Measurements from ENCODE around the gene AFAP1L2.

GRCh38 chr10:114286921-114287320 is 117.4 kb downstream of the AFAP1L2 start:
- TF ChIP-seq POLR2AphosphoS5 (IDR thresholded peaks at IDR 0.05; ENCODE audit: low read depth, low read length) (no peak; the same call in 1 of the 2 replicates), REST (IDR thresholded peaks at IDR 0.05; ENCODE audit: insufficient read depth in 1 of 2, low read depth in 2 of 2, low read length in 1 of 2) (no peak)
- TF ChIP-seq, protein P1, sequence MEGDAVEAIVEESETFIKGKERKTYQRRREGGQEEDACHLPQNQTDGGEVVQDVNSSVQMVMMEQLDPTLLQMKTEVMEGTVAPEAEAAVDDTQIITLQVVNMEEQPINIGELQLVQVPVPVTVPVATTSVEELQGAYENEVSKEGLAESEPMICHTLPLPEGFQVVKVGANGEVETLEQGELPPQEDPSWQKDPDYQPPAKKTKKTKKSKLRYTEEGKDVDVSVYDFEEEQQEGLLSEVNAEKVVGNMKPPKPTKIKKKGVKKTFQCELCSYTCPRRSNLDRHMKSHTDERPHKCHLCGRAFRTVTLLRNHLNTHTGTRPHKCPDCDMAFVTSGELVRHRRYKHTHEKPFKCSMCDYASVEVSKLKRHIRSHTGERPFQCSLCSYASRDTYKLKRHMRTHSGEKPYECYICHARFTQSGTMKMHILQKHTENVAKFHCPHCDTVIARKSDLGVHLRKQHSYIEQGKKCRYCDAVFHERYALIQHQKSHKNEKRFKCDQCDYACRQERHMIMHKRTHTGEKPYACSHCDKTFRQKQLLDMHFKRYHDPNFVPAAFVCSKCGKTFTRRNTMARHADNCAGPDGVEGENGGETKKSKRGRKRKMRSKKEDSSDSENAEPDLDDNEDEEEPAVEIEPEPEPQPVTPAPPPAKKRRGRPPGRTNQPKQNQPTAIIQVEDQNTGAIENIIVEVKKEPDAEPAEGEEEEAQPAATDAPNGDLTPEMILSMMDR (IDR thresholded peaks at IDR 0.05), result no peak

Data from Panc1 (cell line).